GM19193 (cell line): ENCODE results near the gene MLIP.

Experiments
- POLR2A ChIP-seq: IDR thresholded peaks from 4 replicates; pipeline ENCODE4 v1.6.1; 2011; ENCODE audit not compliant: insufficient read depth, insufficient read length; ENCODE audit errors: extremely low read depth

MLIP gene

GRCh38 chr6:54307439-54307910, 196.2 kb downstream of the MLIP start:
- TF ChIP-seq POLR2A = no peak

GRCh38 chr6:54308289-54308985, 197.2 kb downstream of the MLIP start, which contains the start of gene TINAG:
Gene TINAG (plus strand): TSS chr6:54308441. CDS start chr6:54308551, 110 bp downstream.
- TF ChIP-seq POLR2A = no peak

DNA sequence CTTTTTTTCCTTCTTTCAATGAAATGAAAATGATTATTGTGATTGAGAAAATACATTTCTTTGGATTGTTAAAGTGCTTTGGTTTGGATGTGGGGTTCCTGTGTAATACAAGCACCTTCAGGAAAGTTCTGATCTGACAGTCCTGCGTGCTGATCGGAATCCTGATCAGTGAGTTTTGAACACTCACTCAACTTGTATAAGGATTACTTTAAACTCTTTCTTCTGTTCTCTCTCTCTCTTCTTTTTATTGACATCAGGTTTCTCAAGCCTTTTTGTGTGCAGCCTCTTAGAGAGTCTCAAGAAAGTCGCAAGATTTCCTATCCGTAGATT, 197.7 kb downstream of the MLIP start:
- TF ChIP-seq POLR2A = no peak

DNA sequence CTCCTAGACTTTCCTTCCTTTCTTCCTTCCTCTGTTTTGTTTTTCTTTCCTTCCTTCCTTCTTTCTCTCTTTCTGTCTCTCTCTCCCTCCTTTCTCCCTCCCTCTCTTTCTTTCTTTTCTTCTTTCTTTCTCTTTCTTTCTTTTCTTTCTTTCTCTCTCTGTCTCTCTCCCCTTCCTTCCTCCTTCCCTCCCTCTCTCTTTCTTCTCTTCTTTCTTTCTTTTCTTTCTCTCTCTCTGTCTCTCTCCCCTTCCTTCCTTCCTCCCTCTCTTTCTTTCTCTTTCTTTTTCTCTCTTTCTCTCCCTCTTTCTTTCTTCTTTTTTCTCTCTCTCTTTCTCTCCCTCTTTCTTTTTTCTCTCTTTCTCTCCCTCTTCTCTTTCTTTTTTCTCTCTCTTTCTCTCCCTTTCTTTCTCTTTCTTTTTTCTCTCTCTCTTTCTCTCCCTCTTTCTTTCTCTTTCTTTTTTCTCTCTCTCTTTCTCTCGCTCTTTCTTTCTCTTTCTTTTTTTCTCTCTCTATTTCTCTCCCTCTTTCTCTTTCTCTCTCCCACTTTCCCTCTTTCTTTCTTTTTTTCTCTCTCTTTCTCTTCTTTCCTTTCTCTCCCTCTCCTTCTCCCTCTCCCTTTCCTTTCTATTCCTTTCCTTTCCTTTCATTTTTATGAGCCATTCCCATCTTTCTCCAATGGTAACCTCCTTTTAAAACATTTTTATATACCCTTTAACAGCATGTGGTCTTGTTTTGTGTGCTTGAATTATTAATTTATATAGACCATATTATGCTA, 199.3 kb downstream of the MLIP start:
- no peak for TF ChIP-seq POLR2A

- no peak for TF ChIP-seq POLR2A
Measured at GRCh38 chr6:54315656-54316055, 204.4 kb downstream of the MLIP start.
